WERI-Rb-1 (cell line): ENCODE measurements around the gene NAV2.

Experiments used
- DNase-seq: peaks from one replicate; pipeline ENCODE4 v3.0.0-alpha.2; 2020
- H3K27ac ChIP-seq: fragments of 250-450 bp; sonication (Bioruptor Pico); 2 replicates; pipeline ENCODE4 v1.5.1; 2020; ENCODE audit warnings: mild to moderate bottlenecking, moderate library complexity
- H3K27me3 ChIP-seq: fragments of 250-450 bp; sonication (Bioruptor Pico); 2 replicates; pipeline ENCODE4 v1.5.1; 2021; ENCODE audit warnings: mild to moderate bottlenecking, low read depth, moderate library complexity; ENCODE audit not compliant: insufficient read depth, severe bottlenecking
- H3K36me3 ChIP-seq: fragments of 250-450 bp; sonication (Bioruptor Pico); 2 replicates; pipeline ENCODE4 v1.5.1; 2020; ENCODE audit warnings: mild to moderate bottlenecking, moderate library complexity
- H3K4me3 ChIP-seq: 2 replicates; pipeline ENCODE4 v1.5.1; 2011; ENCODE audit warnings: low read depth, mild to moderate bottlenecking, control low read depth, low read length
- H3K9me3 ChIP-seq: fragments of 250-450 bp; sonication (Bioruptor Pico); 2 replicates; pipeline ENCODE4 v1.5.1; 2021; ENCODE audit warnings: mild to moderate bottlenecking, moderate library complexity; ENCODE audit not compliant: severe bottlenecking
- CTCF ChIP-seq: IDR thresholded peaks from 2 replicates; pipeline ENCODE4 v1.5.1; 2011; ENCODE audit warnings: low read depth, mild to moderate bottlenecking, control low read depth, inconsistent platforms, low read length

Gene NAV2

GRCh38 chr11:19817265-19817851 lies 104.7 kb downstream of the NAV2 start:
- no peaks in the 10 kb centered on the region for H3K36me3 ChIP-seq
- TF ChIP-seq CTCF, result no peak
- no peak overlapping the region for H3K4me3 ChIP-seq
- H3K9me3 ChIP-seq, result no peaks in the 10 kb centered on the region
- no peaks in the 10 kb centered on the region for H3K27me3 ChIP-seq
- no peak overlapping the region for H3K27ac ChIP-seq
- no peak for DNase-seq

GRCh38 chr11:19817870-19818269 lies 105.2 kb downstream of the NAV2 start:
- Histone ChIP-seq H3K4me3 (no peak overlapping the region), H3K27me3 (no peaks in the 10 kb centered on the region), H3K36me3 (no peaks in the 10 kb centered on the region), H3K9me3 (no peaks in the 10 kb centered on the region), H3K27ac (no peak overlapping the region)
- no peak for DNase-seq
- no peak for TF ChIP-seq CTCF

- Histone ChIP-seq H3K9me3 (no peaks in the 10 kb centered on the region), H3K36me3 (no peaks in the 10 kb centered on the region), H3K27ac (no peak overlapping the region), H3K4me3 (no peak overlapping the region), H3K27me3 (no peaks in the 10 kb centered on the region)
- DNase-seq, result no peak
- no peak for TF ChIP-seq CTCF
These were observed 106.0 kb downstream of the NAV2 start for GRCh38 chr11:19818619-19819018.

- Histone ChIP-seq H3K9me3 (no peaks in the 10 kb centered on the region), H3K4me3 (no peak overlapping the region), H3K36me3 (no peaks in the 10 kb centered on the region), H3K27me3 (no peaks in the 10 kb centered on the region), H3K27ac (no peak overlapping the region)
- TF ChIP-seq CTCF, result no peak
- no peak for DNase-seq
These were observed 106.5 kb downstream of the NAV2 start for GRCh38 chr11:19819148-19819547.

- Histone ChIP-seq H3K27me3 (no peaks in the 10 kb centered on the region), H3K36me3 (no peaks in the 10 kb centered on the region), H3K4me3 (no peak overlapping the region), H3K27ac (no peak overlapping the region), H3K9me3 (no peaks in the 10 kb centered on the region)
- no peak for TF ChIP-seq CTCF
- no peak for DNase-seq
These were observed 107.5 kb downstream of the NAV2 start for GRCh38 chr11:19820100-19820499.

GRCh38 chr11:19821412-19821875 lies 108.8 kb downstream of the NAV2 start:
- Histone ChIP-seq H3K27ac (no peak overlapping the region), H3K27me3 (no peaks in the 10 kb centered on the region), H3K9me3 (no peaks in the 10 kb centered on the region), H3K4me3 (no peak overlapping the region), H3K36me3 (no peaks in the 10 kb centered on the region)
- TF ChIP-seq CTCF, result no peak
- no peak for DNase-seq
